GM21390 (cell line): Measurements from ENCODE around the gene TMEM207.

Experiments used
- ATAC-seq: cut with Tn5 transposase; IDR thresholded peaks from one replicate; pipeline ENCODE4 v1.9.1; 2021; ENCODE audit not compliant: unreplicated experiment

The TMEM207 gene

DNA sequence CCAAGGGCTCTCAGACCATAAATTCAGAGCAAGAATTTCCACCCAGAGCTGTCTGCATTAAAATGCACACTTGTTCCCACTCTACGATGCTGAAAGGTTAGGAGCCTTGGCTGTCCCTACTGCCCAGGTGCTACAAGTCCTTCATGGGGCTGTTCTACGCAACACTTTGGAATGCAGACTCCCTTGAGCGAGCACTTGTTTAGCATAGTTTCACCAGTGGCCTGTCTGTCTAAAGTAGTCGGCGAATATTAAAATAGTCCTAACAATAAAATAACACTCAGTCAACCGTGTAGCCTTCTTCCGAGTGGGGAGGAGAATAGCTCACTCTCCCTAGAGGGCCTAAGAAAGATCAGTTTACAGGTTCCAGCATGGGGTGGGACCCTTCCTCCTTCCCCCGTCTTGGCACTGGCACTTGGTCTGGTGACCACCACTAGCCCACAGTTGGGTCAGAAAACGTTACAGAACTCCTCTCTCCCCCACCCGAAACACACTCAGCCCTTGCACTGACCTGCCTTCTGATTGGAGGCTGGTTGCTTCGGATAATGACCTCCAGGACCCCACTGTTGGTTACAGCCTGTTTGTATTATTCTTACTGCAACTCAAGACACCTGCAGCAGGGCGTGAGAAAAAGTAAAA, 62.0 kb downstream of the TMEM207 start, which contains the start of gene CLDN16:
CLDN16 (plus strand) TSS at position 586 of the 636 bp plus-strand sequence. CDS start 167 bp downstream, outside the sequence.
- ATAC-seq: no peak

GRCh38 chr3:190385731-190386688, 63.7 kb downstream of the TMEM207 start:
- ATAC-seq: no peak

DNA sequence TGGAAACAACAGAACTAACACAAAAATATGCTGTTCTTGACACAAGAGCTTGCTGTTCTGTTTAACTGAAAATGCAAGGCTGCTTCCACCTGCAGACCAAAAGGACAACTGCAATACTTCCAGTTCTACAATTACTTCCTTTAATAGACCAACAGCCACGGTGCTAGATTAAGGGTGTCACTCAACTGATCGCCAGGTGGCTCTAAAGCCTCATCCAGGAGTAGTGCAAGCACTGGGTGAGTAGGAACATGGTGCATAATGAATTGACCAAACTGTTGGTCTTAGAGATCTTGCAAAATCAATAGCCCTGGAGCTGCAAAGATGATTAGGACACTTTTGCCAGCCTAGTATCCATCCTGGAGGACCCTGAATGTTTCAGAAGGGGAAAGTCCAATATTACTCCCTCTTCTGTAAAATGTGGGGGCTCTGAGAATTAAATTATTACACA, 65.4 kb downstream of the TMEM207 start:
- ATAC-seq: peak; percentile 94

DNA sequence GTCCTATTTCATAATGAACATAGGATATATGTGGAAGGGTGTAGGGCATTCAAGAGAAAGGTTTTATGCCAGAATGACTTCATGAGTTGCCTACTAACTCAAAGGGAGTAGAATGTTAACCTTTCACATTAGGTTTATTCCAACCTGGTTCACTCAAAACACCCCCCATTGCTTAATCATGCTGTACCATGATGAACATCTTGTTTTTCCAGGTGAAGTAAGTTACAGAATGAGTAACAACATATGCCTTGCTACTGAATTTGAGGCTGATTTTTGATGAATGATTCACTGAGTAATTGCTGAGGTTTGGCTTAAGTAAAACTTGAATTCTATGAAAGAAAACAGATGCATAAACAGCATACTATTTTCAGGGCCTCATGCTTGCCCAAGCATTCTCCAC, 67.6 kb downstream of the TMEM207 start:
- no peak for ATAC-seq

GRCh38 chr3:190381441-190381840, 68.3 kb downstream of the TMEM207 start:
- no peak for ATAC-seq

- no peak for ATAC-seq
Measured at GRCh38 chr3:190380184-190380583, 69.5 kb downstream of the TMEM207 start.
